K562 (cell line): Measurements from ENCODE around the gene NPM3. TPM values are rescaled to one million over a fixed set of nuclear protein-coding genes. Genes with fewer than 3 reads are reported as not detected.

ENCODE experiments used
- ADNP ChIP-seq: fragments of 200-800 bp; sonication (Bioruptor generic); IDR thresholded peaks from 2 replicates; pipeline ENCODE4 v1.6.1; 2016; ENCODE audit warnings: missing genetic modification characterization, missing compliant biosample characterization
- polyA plus RNA-seq, 8 experiments: library from polyadenylated mRNA; depleted of rRNA in 4 of 8; stranded (reverse) in 5 of 8; unstranded in 3 of 8; fragments of >200 nt; fragmentation: Nextera tagmentation in 2 of 8; fragmentation: Illumina TruSeq in 1 of 8; extraction: Ambion mirVana in 2 of 8; extraction: Trizol in 1 of 8; gene quantifications; 2 replicates each; pipeline versions ENCODE4 v1.2.1 to v1.2.3, GENCODE V29; 2011 to 2014; ENCODE audit warnings: inconsistent platforms in 1 of 8, missing spikeins in 1 of 8
- total RNA-seq, 7 experiments: library from RNA; depleted of rRNA in 6 of 7; stranded (reverse); fragments of >200 nt in 6 of 7; fragmentation: Illumina TruSeq in 2 of 7; extraction: Trizol in 2 of 7; gene quantifications; 2 replicates each; pipeline versions ENCODE4 v1.2.1 to v1.2.3, GENCODE V29; 2011 to 2021; ENCODE audit warnings: low replicate concordance in 1 of 7
- TF ChIP-seq, protein P1 (sequence below): fragments of 200-600 bp; sonication (generic); IDR thresholded peaks from one replicate; pipeline ENCODE4 v1.6.1; 2012; ENCODE audit warnings: mild to moderate bottlenecking, low read depth, low read length, inconsistent platforms

Gene NPM3
- total and polyA plus RNA-seq, 9 of the 15 experiments (the other 6 are each of a cell fraction or from before 2014, with no cell fraction given): 15.2 to 239 (median 114) TPM

GRCh38 chr10:101744267-101744666 is 39.0 kb downstream of the NPM3 start (continued):
- TF ChIP-seq, protein P1, sequence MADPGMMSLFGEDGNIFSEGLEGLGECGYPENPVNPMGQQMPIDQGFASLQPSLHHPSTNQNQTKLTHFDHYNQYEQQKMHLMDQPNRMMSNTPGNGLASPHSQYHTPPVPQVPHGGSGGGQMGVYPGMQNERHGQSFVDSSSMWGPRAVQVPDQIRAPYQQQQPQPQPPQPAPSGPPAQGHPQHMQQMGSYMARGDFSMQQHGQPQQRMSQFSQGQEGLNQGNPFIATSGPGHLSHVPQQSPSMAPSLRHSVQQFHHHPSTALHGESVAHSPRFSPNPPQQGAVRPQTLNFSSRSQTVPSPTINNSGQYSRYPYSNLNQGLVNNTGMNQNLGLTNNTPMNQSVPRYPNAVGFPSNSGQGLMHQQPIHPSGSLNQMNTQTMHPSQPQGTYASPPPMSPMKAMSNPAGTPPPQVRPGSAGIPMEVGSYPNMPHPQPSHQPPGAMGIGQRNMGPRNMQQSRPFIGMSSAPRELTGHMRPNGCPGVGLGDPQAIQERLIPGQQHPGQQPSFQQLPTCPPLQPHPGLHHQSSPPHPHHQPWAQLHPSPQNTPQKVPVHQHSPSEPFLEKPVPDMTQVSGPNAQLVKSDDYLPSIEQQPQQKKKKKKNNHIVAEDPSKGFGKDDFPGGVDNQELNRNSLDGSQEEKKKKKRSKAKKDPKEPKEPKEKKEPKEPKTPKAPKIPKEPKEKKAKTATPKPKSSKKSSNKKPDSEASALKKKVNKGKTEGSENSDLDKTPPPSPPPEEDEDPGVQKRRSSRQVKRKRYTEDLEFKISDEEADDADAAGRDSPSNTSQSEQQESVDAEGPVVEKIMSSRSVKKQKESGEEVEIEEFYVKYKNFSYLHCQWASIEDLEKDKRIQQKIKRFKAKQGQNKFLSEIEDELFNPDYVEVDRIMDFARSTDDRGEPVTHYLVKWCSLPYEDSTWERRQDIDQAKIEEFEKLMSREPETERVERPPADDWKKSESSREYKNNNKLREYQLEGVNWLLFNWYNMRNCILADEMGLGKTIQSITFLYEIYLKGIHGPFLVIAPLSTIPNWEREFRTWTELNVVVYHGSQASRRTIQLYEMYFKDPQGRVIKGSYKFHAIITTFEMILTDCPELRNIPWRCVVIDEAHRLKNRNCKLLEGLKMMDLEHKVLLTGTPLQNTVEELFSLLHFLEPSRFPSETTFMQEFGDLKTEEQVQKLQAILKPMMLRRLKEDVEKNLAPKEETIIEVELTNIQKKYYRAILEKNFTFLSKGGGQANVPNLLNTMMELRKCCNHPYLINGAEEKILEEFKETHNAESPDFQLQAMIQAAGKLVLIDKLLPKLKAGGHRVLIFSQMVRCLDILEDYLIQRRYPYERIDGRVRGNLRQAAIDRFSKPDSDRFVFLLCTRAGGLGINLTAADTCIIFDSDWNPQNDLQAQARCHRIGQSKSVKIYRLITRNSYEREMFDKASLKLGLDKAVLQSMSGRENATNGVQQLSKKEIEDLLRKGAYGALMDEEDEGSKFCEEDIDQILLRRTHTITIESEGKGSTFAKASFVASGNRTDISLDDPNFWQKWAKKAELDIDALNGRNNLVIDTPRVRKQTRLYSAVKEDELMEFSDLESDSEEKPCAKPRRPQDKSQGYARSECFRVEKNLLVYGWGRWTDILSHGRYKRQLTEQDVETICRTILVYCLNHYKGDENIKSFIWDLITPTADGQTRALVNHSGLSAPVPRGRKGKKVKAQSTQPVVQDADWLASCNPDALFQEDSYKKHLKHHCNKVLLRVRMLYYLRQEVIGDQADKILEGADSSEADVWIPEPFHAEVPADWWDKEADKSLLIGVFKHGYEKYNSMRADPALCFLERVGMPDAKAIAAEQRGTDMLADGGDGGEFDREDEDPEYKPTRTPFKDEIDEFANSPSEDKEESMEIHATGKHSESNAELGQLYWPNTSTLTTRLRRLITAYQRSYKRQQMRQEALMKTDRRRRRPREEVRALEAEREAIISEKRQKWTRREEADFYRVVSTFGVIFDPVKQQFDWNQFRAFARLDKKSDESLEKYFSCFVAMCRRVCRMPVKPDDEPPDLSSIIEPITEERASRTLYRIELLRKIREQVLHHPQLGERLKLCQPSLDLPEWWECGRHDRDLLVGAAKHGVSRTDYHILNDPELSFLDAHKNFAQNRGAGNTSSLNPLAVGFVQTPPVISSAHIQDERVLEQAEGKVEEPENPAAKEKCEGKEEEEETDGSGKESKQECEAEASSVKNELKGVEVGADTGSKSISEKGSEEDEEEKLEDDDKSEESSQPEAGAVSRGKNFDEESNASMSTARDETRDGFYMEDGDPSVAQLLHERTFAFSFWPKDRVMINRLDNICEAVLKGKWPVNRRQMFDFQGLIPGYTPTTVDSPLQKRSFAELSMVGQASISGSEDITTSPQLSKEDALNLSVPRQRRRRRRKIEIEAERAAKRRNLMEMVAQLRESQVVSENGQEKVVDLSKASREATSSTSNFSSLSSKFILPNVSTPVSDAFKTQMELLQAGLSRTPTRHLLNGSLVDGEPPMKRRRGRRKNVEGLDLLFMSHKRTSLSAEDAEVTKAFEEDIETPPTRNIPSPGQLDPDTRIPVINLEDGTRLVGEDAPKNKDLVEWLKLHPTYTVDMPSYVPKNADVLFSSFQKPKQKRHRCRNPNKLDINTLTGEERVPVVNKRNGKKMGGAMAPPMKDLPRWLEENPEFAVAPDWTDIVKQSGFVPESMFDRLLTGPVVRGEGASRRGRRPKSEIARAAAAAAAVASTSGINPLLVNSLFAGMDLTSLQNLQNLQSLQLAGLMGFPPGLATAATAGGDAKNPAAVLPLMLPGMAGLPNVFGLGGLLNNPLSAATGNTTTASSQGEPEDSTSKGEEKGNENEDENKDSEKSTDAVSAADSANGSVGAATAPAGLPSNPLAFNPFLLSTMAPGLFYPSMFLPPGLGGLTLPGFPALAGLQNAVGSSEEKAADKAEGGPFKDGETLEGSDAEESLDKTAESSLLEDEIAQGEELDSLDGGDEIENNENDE: no peak
- TF ChIP-seq ADNP (tag): no peak
